Stimulated activated CD4-positive, alpha-beta T cell treated with anti-CD3 and anti-CD28 coated beads, Interleukin-2, amount 100 ng/mL, for 4 hours (primary cell): ENCODE data around the gene CCDC195.

Experiments
- DNase-seq: peaks from one replicate; pipeline ENCODE4 v3.0.0-alpha.2; 2020; ENCODE audit warnings: low read depth

The CCDC195 gene

GRCh38 chr2:224716201-224716600, at the start of gene CCDC195:
Gene CCDC195 (minus strand): TSS chr2:224716365. CDS start chr2:224716365, 0 bp downstream.
- DNase-seq: no peak

GRCh38 chr2:224764565-224765236, 48.5 kb upstream of the CCDC195 start:
- DNase-seq: no peak

- DNase-seq: no peak
Measured at GRCh38 chr2:224757934-224758548, 41.9 kb upstream of the CCDC195 start.

GRCh38 chr2:224753743-224754540, 37.8 kb upstream of the CCDC195 start:
- no peak for DNase-seq

- DNase-seq: no peak
Measured at GRCh38 chr2:224751996-224752698, 36.0 kb upstream of the CCDC195 start.

- DNase-seq: no peak
Measured at GRCh38 chr2:224749136-224749535, 33.0 kb upstream of the CCDC195 start.

GRCh38 chr2:224747765-224748164, 31.6 kb upstream of the CCDC195 start:
- no peak for DNase-seq

GRCh38 chr2:224736227-224736626, 20.1 kb upstream of the CCDC195 start:
- DNase-seq: no peak

GRCh38 chr2:224734949-224735348, 18.8 kb upstream of the CCDC195 start:
- DNase-seq: no peak

- DNase-seq: no peak
Measured at GRCh38 chr2:224731665-224732064, 15.5 kb upstream of the CCDC195 start.

- DNase-seq: no peak
Measured at GRCh38 chr2:224729435-224729834, 13.3 kb upstream of the CCDC195 start.

- DNase-seq: no peak
Measured at GRCh38 chr2:224724331-224724730, 8.2 kb upstream of the CCDC195 start.

- no peak for DNase-seq
Measured at GRCh38 chr2:224723586-224724217, 7.5 kb upstream of the CCDC195 start.

GRCh38 chr2:224722770-224723169, 6.6 kb upstream of the CCDC195 start:
- DNase-seq: no peak

GRCh38 chr2:224722250-224722649, 6.1 kb upstream of the CCDC195 start:
- DNase-seq: no peak

GRCh38 chr2:224716921-224717320, 756 bp upstream of the CCDC195 start:
- no peak for DNase-seq

GRCh38 chr2:224711859-224712665, 4.1 kb downstream of the CCDC195 start:
- no peak for DNase-seq

GRCh38 chr2:224711381-224711780, 4.8 kb downstream of the CCDC195 start:
- no peak for DNase-seq

GRCh38 chr2:224709301-224709700, 6.9 kb downstream of the CCDC195 start:
- no peak for DNase-seq

GRCh38 chr2:224694502-224694901, 21.7 kb downstream of the CCDC195 start:
- no peak for DNase-seq

GRCh38 chr2:224691563-224691962, 24.6 kb downstream of the CCDC195 start:
- DNase-seq: no peak
